Limb (tissue), 2 donors: ENCODE measurements around the gene AATK.

Experiments used
- DNase-seq, 2 donors: peaks; one replicate each; pipeline ENCODE4 v3.0.0-alpha.2; 2016; ENCODE audit errors: extremely low spot score in 2 of 2

AATK gene

GRCh38 chr17:81196505-81197408 is 30.7 kb upstream of the AATK start:
- no peak for DNase-seq

- DNase-seq: no peak
Measured at GRCh38 chr17:81195941-81196495, 30.0 kb upstream of the AATK start.

- DNase-seq: no peak
Measured at GRCh38 chr17:81194941-81195901, 29.2 kb upstream of the AATK start.

- DNase-seq: no peak
Measured at GRCh38 chr17:81194225-81194760, 28.3 kb upstream of the AATK start.

GRCh38 chr17:81193470-81194224 is 27.6 kb upstream of the AATK start:
- no peak for DNase-seq

- no peak for DNase-seq
Measured at GRCh38 chr17:81193051-81193410, 27.0 kb upstream of the AATK start.

GRCh38 chr17:81192386-81193050 is 26.5 kb upstream of the AATK start:
- no peak for DNase-seq

- no peak for DNase-seq
Measured at GRCh38 chr17:81191646-81192045, 25.6 kb upstream of the AATK start.

GRCh38 chr17:81191116-81191515 is 25.1 kb upstream of the AATK start:
- DNase-seq: no peak

GRCh38 chr17:81190591-81190990 is 24.6 kb upstream of the AATK start:
- no peak for DNase-seq

GRCh38 chr17:81189670-81190530 is 23.9 kb upstream of the AATK start:
- no peak for DNase-seq

- DNase-seq: no peak
Measured at GRCh38 chr17:81189016-81189415, 23.0 kb upstream of the AATK start.

GRCh38 chr17:81188491-81188840 is 22.4 kb upstream of the AATK start:
- DNase-seq: no peak

- DNase-seq: no peak
Measured at GRCh38 chr17:81187586-81188490, 21.8 kb upstream of the AATK start.

- DNase-seq: no peak
Measured at GRCh38 chr17:81187120-81187519, 21.1 kb upstream of the AATK start.

GRCh38 chr17:81186203-81186602 is 20.2 kb upstream of the AATK start:
- DNase-seq: no peak

GRCh38 chr17:81184555-81184954 is 18.5 kb upstream of the AATK start:
- no peak for DNase-seq

- no peak for DNase-seq
Measured at GRCh38 chr17:81183807-81184206, 17.8 kb upstream of the AATK start.

GRCh38 chr17:81183316-81183715 is 17.3 kb upstream of the AATK start:
- no peak for DNase-seq
